HepG2 (cell line): ENCODE results near the gene CDIP1. TPM values are rescaled to one million over a fixed set of nuclear protein-coding genes. Genes with fewer than 3 reads are reported as not detected.

Experiments used
- ATAC-seq: fragments of 200-7000 bp; cut with Tn5 transposase; 3 replicates; pipeline ENCODE4 v1.9.1; 2020; ENCODE audit warnings: mild to moderate bottlenecking, moderate library complexity
- BruUV-seq: library from RNA; stranded (reverse); fragments of 400-500 nt; replicated peaks from 2 replicates; lab custom pipeline; 2021; lab: Mats Ljungman, UMichigan
- CTCF ChIA-PET: fragments of 300-600 bp; formaldehyde crosslinking; extraction: SDS; loops from one replicate; lab custom pipeline; 2021; ENCODE audit warnings: low total read pairs, inconsistent platforms, low intra/inter-chr PET ratio; lab: Yijun Ruan, JAX
- POLR2A ChIA-PET: fragments of 350-600 bp; sonication (Branson Sonifier 250); formaldehyde crosslinking; loops from one replicate; lab custom pipeline; 2020; ENCODE audit warnings: antibody characterized with exemption, inconsistent platforms; lab: Yijun Ruan, JAX
- DNase-seq: peaks from one replicate; pipeline ENCODE4 v3.0.0-alpha.2; 2015; ENCODE audit warnings: low spot score
- FAIRE-seq: peaks from 3 replicates; lab custom pipeline; 2011; peaks lifted over from hg19 to GRCh38; lab: Jason Lieb, UNC
- H2AFZ ChIP-seq: one replicate; pipeline ENCODE4 v1.6.1; 2011; ENCODE audit warnings: low read length, inconsistent platforms
- H3K27ac ChIP-seq: fragments of 300-600 bp; 3 replicates; pipeline ENCODE4 v1.8.0; 2011; ENCODE audit warnings: mixed run types, mild to moderate bottlenecking, mixed read lengths, low read length, inconsistent platforms; ENCODE audit not compliant: insufficient read depth; ENCODE audit errors: extremely low read length
- H3K27me3 ChIP-seq, 2 experiments: fragments of 200-600 bp in 1 of 2; 2 replicates in 1 of 2; 3 replicates in 1 of 2; pipeline versions ENCODE4 v1.6.0 to v1.8.0; 2011; ENCODE audit warnings: low read length in 2 of 2, mild to moderate bottlenecking in 2 of 2, moderate library complexity in 2 of 2, inconsistent platforms in 1 of 2; ENCODE audit not compliant: insufficient read depth in 2 of 2, control insufficient read depth in 1 of 2
- H3K36me3 ChIP-seq, 2 experiments: fragments of 200-600 bp in 1 of 2; replicated peaks in 1 of 2; 2 replicates in 1 of 2; 3 replicates in 1 of 2; pipeline versions ENCODE4 v1.5.1 to v1.8.0; 2011; ENCODE audit warnings: low read length in 2 of 2, inconsistent platforms in 1 of 2; ENCODE audit not compliant: insufficient read depth in 2 of 2, control insufficient read depth in 1 of 2
- H3K4me1 ChIP-seq: 2 replicates; pipeline ENCODE4 v1.5.1; 2012; ENCODE audit warnings: low read length, inconsistent platforms; ENCODE audit not compliant: insufficient read depth
- H3K4me2 ChIP-seq: 2 replicates; pipeline ENCODE4 v1.6.0; 2011; ENCODE audit warnings: low read depth, low read length, inconsistent platforms
- H3K4me3 ChIP-seq, 3 experiments: fragments of 200-600 bp in 1 of 3; sonication (generic), shearing (Covaris generic) in 1 of 3; replicated peaks in 1 of 3; 2 replicates each; pipeline ENCODE4 v1.5.1; 2011 to 2016; ENCODE audit warnings: low read length in 3 of 3, inconsistent platforms in 2 of 3, low read depth in 2 of 3, mild to moderate bottlenecking in 2 of 3, control low read depth in 1 of 3, mixed read lengths in 1 of 3; ENCODE audit not compliant: insufficient read depth in 1 of 3
- H3K79me2 ChIP-seq: one replicate; pipeline ENCODE4 v1.6.1; 2011; ENCODE audit warnings: low read length, inconsistent platforms; ENCODE audit not compliant: insufficient read depth
- H3K9ac ChIP-seq: 2 replicates; pipeline ENCODE4 v1.6.0; 2011; ENCODE audit warnings: mild to moderate bottlenecking, low read depth, low read length, inconsistent platforms; ENCODE audit not compliant: insufficient read depth
- H3K9me3 ChIP-seq: 2 replicates; pipeline ENCODE4 v1.5.1; 2012; ENCODE audit warnings: mild to moderate bottlenecking, low read length
- H4K20me1 ChIP-seq: 2 replicates; pipeline ENCODE4 v1.6.0; 2011; ENCODE audit warnings: inconsistent platforms, mild to moderate bottlenecking, low read length, moderate library complexity; ENCODE audit not compliant: insufficient read depth
- CBFB ChIP-seq: sonication (generic); formaldehyde crosslinking; IDR thresholded peaks from 2 replicates; pipeline ENCODE4 v1.4.0; 2020; ENCODE audit warnings: missing genetic modification reagents
- CEBPG ChIP-seq: IDR thresholded peaks from 2 replicates; pipeline ENCODE4 v1.6.1; 2016
- ELF1 ChIP-seq: sonication (generic); formaldehyde crosslinking; IDR thresholded peaks from 2 replicates; pipeline ENCODE4 v1.4.0; 2020; ENCODE audit warnings: missing genetic modification reagents
- KLF13 ChIP-seq: sonication (generic); formaldehyde crosslinking; IDR thresholded peaks from 2 replicates; pipeline ENCODE4 v1.4.0; 2020; ENCODE audit warnings: mild to moderate bottlenecking, missing genetic modification reagents
- MTF2 ChIP-seq: sonication (generic); formaldehyde crosslinking; IDR thresholded peaks from 2 replicates; pipeline ENCODE4 v1.5.0; 2020; ENCODE audit warnings: missing genetic modification reagents, borderline replicate concordance
- MXD4 ChIP-seq: IDR thresholded peaks from 2 replicates; pipeline ENCODE4 v1.6.1; 2016; ENCODE audit warnings: mild to moderate bottlenecking, missing biosample characterization, missing genetic modification reagents
- PTBP1 ChIP-seq: fragments of 200-400 bp; formaldehyde crosslinking; IDR thresholded peaks from 2 replicates; pipeline ENCODE4 v1.6.1; 2018; ENCODE audit warnings: low read length, low read depth; ENCODE audit not compliant: poor library complexity, severe bottlenecking
- SAFB2 ChIP-seq: sonication (generic); formaldehyde crosslinking; IDR thresholded peaks from 2 replicates; pipeline ENCODE4 v1.5.1; 2020; ENCODE audit warnings: missing genetic modification reagents, low read depth, mild to moderate bottlenecking, borderline replicate concordance
- SP4 ChIP-seq: sonication (generic); formaldehyde crosslinking; IDR thresholded peaks from 2 replicates; pipeline ENCODE4 v1.8.1; 2023; ENCODE audit warnings: mild to moderate bottlenecking, missing genetic modification reagents
- TP53 ChIP-seq: sonication (generic); formaldehyde crosslinking; conservative IDR thresholded peaks from 2 replicates; pipeline ENCODE4 v1.4.0; 2020; ENCODE audit warnings: missing genetic modification reagents
- ZBTB7A ChIP-seq: sonication (generic); formaldehyde crosslinking; IDR thresholded peaks from 2 replicates; pipeline ENCODE4 v1.8.0; 2022; ENCODE audit warnings: mild to moderate bottlenecking, missing genetic modification reagents
- ZNF343 ChIP-seq: sonication (generic); formaldehyde crosslinking; IDR thresholded peaks from 2 replicates; pipeline ENCODE4 v1.4.0; 2020; ENCODE audit warnings: mild to moderate bottlenecking, missing genetic modification reagents
- ZNF468 ChIP-seq: sonication (generic); formaldehyde crosslinking; IDR thresholded peaks from 2 replicates; pipeline ENCODE4 v1.8.0; 2022; ENCODE audit warnings: mild to moderate bottlenecking, moderate library complexity, missing genetic modification reagents
- ZNF496 ChIP-seq: sonication (generic); formaldehyde crosslinking; IDR thresholded peaks from 2 replicates; pipeline ENCODE4 v1.8.1; 2023; ENCODE audit warnings: mild to moderate bottlenecking, moderate library complexity, missing genetic modification reagents; ENCODE audit not compliant: insufficient replicate concordance
- ZNF607 ChIP-seq: sonication (generic); formaldehyde crosslinking; IDR thresholded peaks from 2 replicates; pipeline ENCODE4 v1.5.1; 2020; ENCODE audit warnings: missing genetic modification reagents, mild to moderate bottlenecking, borderline replicate concordance
- ZNF746 ChIP-seq: sonication (generic); formaldehyde crosslinking; IDR thresholded peaks from 2 replicates; pipeline ENCODE4 v1.8.0; 2022; ENCODE audit warnings: mild to moderate bottlenecking, missing genetic modification reagents
- ZSCAN22 ChIP-seq: sonication (generic); formaldehyde crosslinking; IDR thresholded peaks from 2 replicates; pipeline ENCODE4 v1.4.0; 2020; ENCODE audit warnings: mild to moderate bottlenecking, missing genetic modification reagents
- ZSCAN25 ChIP-seq: sonication (generic); formaldehyde crosslinking; IDR thresholded peaks from 2 replicates; pipeline ENCODE4 v1.8.0; 2022; ENCODE audit warnings: mild to moderate bottlenecking, missing genetic modification reagents
- ZZZ3 ChIP-seq: sonication (generic); formaldehyde crosslinking; IDR thresholded peaks from 2 replicates; pipeline ENCODE4 v1.4.0; 2020; ENCODE audit warnings: missing genetic modification reagents, mild to moderate bottlenecking, borderline replicate concordance
- WGBS: methylation state at CpG from one replicate; pipeline ENCODE4 v1.1.6; 2017; ENCODE audit warnings: low lambda C conversion rate; 5-methylcytosine and 5-hydroxymethylcytosine counted together
- in situ Hi-C: cut with HindIII; loops from 2 replicates; pipeline ENCODE4 v1.10.0; 2017; ENCODE audit warnings: low pct_unique_long_range_greater_than_20kb; ENCODE audit not compliant: extremely low pct_ligation_motif_present
- intact Hi-C: fragments of 100-400 bp; cut with micrococcal nuclease; formaldehyde crosslinking; loops from one replicate; pipeline ENCODE4 v1.10.0; 2022; ENCODE audit not compliant: unreplicated experiment
- polyA plus RNA-seq, 8 experiments: library from polyadenylated mRNA; depleted of rRNA in 3 of 8; stranded (reverse) in 7 of 8; unstranded in 1 of 8; fragments of >200 nt; fragmentation: Illumina TruSeq in 4 of 8; extraction: Trizol in 4 of 8; gene quantifications; 2 replicates each; pipeline versions ENCODE4 v1.2.1 to v1.2.3, GENCODE V29; 2011 to 2016; ENCODE audit warnings: low read depth in 4 of 8, missing spikeins in 1 of 8, mixed read lengths in 1 of 8; ENCODE audit not compliant: insufficient read depth in 1 of 8
- total RNA-seq, 5 experiments: library from RNA; depleted of rRNA; stranded (reverse); fragments of >200 nt; fragmentation: Illumina TruSeq; extraction: Trizol; gene quantifications; 2 replicates each; pipeline ENCODE4 v1.2.3, GENCODE V29; 2016; ENCODE audit warnings: low read depth in 1 of 5
- TF ChIP-seq, protein P1 (sequence below): sonication (generic); formaldehyde crosslinking; IDR thresholded peaks from 2 replicates; pipeline ENCODE4 v1.4.0; 2020; ENCODE audit warnings: mild to moderate bottlenecking, missing genetic modification reagents

Gene CDIP1
- total and polyA plus RNA-seq, 2 of the 13 experiments (the other 11 are each of a cell fraction or from before 2014, with no cell fraction given): 31.2 to 56.7 TPM

DNA sequence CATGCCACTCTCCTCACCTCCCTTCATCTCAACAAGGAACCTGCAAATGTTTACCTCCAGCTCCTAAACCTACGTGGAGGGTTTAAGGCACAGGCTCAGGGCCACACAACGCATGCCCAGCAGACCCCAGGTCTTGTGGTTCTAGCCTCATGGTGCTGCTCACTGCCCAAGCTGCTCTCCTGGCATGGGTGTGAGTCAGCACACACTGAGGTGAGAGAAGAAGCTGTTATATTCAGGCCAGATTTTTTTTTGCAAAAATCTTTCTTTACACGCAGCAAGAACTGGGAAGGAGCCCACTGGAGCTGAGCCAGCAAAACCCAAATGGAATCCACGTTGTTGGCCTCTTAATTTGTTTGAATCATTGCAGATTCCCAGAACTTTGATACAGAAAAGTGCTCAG is 12.0 kb upstream of the CDIP1 start:
- Histone ChIP-seq H3K9ac (no peak overlapping the region), H3K9me3 (no peaks in the 10 kb centered on the region), H4K20me1 (no peaks in the 10 kb centered on the region), H3K4me2 (no peak overlapping the region), H3K4me1 (peaks cover 10% of the 10 kb centered on the region), H3K27me3 (0 out of 5 replicates have a peak, but pooled peaks cover 2 to 4% of the 10 kb centered on the region in 2 experiments), H2AFZ (no peak overlapping the region), H3K79me2 (no peaks in the 10 kb centered on the region), H3K36me3 (no peaks in the 10 kb centered on the region), H3K4me3 (no peak overlapping the region), H3K27ac (no peak overlapping the region)
- POLR2A ChIA-PET: interaction anchor here (1.2 kb wide), 2 partner anchors 39 to 180 kb away, joined by 3 read pairs; no protein-coding TSS in a partner anchor
- in situ Hi-C loops (no loop called here), intact Hi-C loops (no loop called here)
- no TSS peak for BruUV-seq
- 19% methylated on average over 3 of the region's 4 CpGs for WGBS
- FAIRE-seq (no peak), DNase-seq (no peak), ATAC-seq (no peak)
- no peak for TF ChIP-seq ZNF607 (CRISPR knock-in tag)
- TF ChIP-seq KLF13 (CRISPR knock-in tag): no peak
- no peak for TF ChIP-seq SAFB2 (CRISPR knock-in tag)
- TF ChIP-seq SP4 (CRISPR knock-in tag): no peak
- no peak for TF ChIP-seq CEBPG
- TF ChIP-seq ELF1 (CRISPR knock-in tag): no peak
- no peak for TF ChIP-seq TP53 (CRISPR knock-in tag)
- no peak for TF ChIP-seq ZNF468 (CRISPR knock-in tag)
- no peak for TF ChIP-seq CBFB
- no peak for TF ChIP-seq ZSCAN22 (CRISPR knock-in tag)
- TF ChIP-seq MXD4: no peak
- no peak for TF ChIP-seq ZZZ3
- no peak for TF ChIP-seq ZSCAN25
- no peak for TF ChIP-seq MTF2
- TF ChIP-seq, protein P1, sequence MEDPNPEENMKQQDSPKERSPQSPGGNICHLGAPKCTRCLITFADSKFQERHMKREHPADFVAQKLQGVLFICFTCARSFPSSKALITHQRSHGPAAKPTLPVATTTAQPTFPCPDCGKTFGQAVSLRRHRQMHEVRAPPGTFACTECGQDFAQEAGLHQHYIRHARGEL: no peak
- no peak for TF ChIP-seq ZNF343
- no peak for TF ChIP-seq PTBP1
- TF ChIP-seq ZNF496 (CRISPR knock-in tag): no peak
- TF ChIP-seq ZBTB7A (CRISPR knock-in tag): no peak
- TF ChIP-seq ZNF746: no peak
- CTCF ChIA-PET: interaction anchor here (3.1 kb wide), 1 partner anchor 39 kb away, joined by 10 read pairs; no protein-coding TSS in a partner anchor
